ENCODE data around the gene PTPN12. TPM values are rescaled to one million over a fixed set of nuclear protein-coding genes. Genes with fewer than 3 reads are reported as not detected.

PTPN12 gene
- total and polyA plus RNA-seq, 8 donors: 8.4 to 147 (median 38.6) TPM

DNA sequence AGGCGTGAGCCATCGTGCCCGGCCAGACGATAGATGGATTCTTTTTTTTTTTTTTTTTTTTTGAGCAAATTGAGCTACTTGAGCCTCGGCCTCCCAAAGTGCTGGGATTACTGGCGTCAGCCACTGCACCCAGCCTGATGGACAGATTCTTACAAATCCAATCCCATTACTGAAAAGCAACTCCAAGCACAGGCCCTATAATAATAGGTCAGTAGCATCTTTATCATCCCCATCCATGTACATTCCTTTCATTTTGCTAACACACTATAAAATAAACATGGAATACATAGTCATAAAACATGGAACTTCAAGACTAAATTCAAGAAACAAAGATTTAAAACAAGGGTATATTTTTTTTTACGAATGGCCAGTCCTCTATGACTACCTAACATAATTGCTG is 143.2 kb downstream of the PTPN12 start:
- intact Hi-C loops (cut with DNase I; ENCODE audit: low total_unique reads): no loop called here
- H3K27me3 ChIP-seq: no peaks in the 10 kb centered on the region
- DNase-seq: no peak
- peak overlapping the region; percentile 76 to 85 (median 82) for H3K27ac ChIP-seq
- 84 to 94% (median 90%) methylated on average over 4 to 7 of the region's 7 CpGs for WGBS, 5 donors
- peaks cover 0 to 26% (median 18%) of the 10 kb centered on the region in 4 donors for H3K36me3 ChIP-seq
- peak overlapping the region in 1 of 4 donors; percentile 7 for H3K4me3 ChIP-seq
- no peaks in the 10 kb centered on the region for H3K9me3 ChIP-seq
- TF ChIP-seq POLR2A (IDR thresholded peaks at IDR 0.05) (no peak), EP300 (IDR thresholded peaks at IDR 0.05) (no peak), POLR2AphosphoS5 (IDR thresholded peaks at IDR 0.05) (no peak)
- TF ChIP-seq, protein P1, sequence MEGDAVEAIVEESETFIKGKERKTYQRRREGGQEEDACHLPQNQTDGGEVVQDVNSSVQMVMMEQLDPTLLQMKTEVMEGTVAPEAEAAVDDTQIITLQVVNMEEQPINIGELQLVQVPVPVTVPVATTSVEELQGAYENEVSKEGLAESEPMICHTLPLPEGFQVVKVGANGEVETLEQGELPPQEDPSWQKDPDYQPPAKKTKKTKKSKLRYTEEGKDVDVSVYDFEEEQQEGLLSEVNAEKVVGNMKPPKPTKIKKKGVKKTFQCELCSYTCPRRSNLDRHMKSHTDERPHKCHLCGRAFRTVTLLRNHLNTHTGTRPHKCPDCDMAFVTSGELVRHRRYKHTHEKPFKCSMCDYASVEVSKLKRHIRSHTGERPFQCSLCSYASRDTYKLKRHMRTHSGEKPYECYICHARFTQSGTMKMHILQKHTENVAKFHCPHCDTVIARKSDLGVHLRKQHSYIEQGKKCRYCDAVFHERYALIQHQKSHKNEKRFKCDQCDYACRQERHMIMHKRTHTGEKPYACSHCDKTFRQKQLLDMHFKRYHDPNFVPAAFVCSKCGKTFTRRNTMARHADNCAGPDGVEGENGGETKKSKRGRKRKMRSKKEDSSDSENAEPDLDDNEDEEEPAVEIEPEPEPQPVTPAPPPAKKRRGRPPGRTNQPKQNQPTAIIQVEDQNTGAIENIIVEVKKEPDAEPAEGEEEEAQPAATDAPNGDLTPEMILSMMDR (IDR thresholded peaks at IDR 0.05): no peak
- H3K4me1 ChIP-seq: peaks cover 15 to 50% (median 23%) of the 10 kb centered on the region in 4 donors

DNA sequence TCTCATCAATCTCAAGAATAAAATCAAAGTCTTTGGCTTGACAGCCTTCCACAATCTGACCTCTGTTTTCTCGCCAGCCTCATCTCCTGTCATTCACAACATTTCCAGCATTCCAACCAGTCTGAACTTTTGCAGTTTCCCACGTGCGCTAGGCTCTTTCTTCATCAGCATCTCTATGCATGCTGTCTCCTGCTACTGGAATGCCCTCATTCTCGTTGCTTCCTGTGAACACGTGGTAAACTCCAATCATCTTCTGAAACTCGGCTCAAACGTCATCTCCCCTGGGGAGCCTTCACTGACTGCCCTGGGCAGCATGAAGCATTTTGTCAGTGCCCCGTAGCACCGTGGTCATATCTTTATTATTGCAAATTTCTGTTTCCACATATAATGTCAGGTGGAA is 146.9 kb downstream of the PTPN12 start:
- Histone ChIP-seq H3K27me3 (no peaks in the 10 kb centered on the region), H3K9me3 (no peaks in the 10 kb centered on the region), H3K4me3 (no peak overlapping the region), H3K27ac (peak overlapping the region; percentile 44 to 80 (median 71)), H3K4me1 (peaks cover 42 to 80% (median 53%) of the 10 kb centered on the region in 4 donors), H3K36me3 (peaks cover 0 to 26% (median 18%) of the 10 kb centered on the region in 4 donors)
- 38 to 51% (median 46%) methylated on average over 9 of the region's 9 CpGs for WGBS, 5 donors
- intact Hi-C loops (cut with DNase I; ENCODE audit: low total_unique reads): no loop called here
- TF ChIP-seq POLR2AphosphoS5 (IDR thresholded peaks at IDR 0.05) (no peak), EP300 (IDR thresholded peaks at IDR 0.05) (no peak), POLR2A (IDR thresholded peaks at IDR 0.05) (no peak)
- TF ChIP-seq, protein P1 (IDR thresholded peaks at IDR 0.05): no peak
- peak in 1 of 2 donors; percentile 56 for DNase-seq

DNA sequence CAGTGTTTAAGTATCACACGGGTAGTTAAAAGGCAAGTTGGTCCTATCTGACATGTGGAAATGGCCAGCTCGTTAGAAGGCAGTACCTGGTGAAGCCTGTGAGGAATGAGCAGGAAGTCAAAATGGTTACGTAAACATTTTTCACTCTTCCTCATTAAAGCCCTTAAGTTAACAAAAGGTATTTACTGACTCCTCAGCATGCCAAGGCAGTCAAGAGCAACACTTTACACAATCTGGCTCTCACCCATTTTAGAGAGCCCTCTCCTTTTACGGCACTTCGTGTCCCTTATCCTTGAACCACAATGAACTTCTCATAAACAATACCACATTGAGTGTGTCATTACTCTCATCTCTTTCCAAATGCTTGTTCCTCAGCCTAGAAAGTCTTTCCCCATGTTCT is 148.1 kb downstream of the PTPN12 start:
- TF ChIP-seq, protein P1 (IDR thresholded peaks at IDR 0.05): peak in 1 of 7 experiments; percentile 15
- no peak for TF ChIP-seq EP300 (IDR thresholded peaks at IDR 0.05)
- peak in 2 of 3 donors; percentile 59 to 87 for TF ChIP-seq POLR2AphosphoS5 (IDR thresholded peaks at IDR 0.05)
- WGBS, 5 donors: 13 to 29% (median 22%) methylated on average over 5 of the region's 5 CpGs
- H3K36me3 ChIP-seq: peaks cover 0 to 33% (median 20%) of the 10 kb centered on the region in 4 donors
- intact Hi-C loops (cut with DNase I; ENCODE audit: low total_unique reads): no loop called here
- H3K4me1 ChIP-seq: peaks cover 47 to 81% (median 57%) of the 10 kb centered on the region in 4 donors
- peak overlapping the region; percentile 44 to 80 (median 71) for H3K27ac ChIP-seq
- no peak overlapping the region for H3K4me3 ChIP-seq
- no peaks in the 10 kb centered on the region for H3K9me3 ChIP-seq
- peak; percentile 40 to 78 for DNase-seq
- H3K27me3 ChIP-seq: no peaks in the 10 kb centered on the region

DNA sequence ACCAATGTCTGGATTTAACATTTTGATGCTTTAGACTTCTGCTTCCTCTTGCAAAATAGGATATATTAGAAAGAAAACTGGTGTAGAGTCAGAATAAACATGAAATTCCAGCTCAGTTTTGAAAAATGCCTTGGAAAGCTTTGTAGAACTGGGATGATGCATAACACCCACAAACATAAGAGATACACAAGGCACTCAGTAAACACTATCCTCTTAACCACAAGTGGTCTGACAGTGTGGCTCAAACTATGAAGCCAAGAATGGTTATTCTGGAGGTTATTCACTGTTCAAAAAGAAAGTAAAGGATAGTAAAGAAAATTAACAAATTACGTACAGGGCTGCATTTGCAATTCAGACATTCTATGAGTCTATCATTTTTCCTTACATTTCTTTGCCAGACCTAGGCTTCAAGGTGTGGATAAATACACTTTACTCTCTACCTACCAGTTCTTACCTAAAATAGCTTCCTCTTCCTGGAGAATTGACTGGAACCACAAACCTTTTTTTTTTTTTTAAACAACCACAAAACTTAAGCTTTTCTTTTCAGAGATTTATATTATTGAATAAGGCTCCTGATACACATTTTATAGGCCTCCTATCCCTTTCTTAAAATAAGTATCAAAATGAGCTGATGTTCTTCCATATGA is 150.1 kb downstream of the PTPN12 start:
- Histone ChIP-seq H3K4me3 (peak overlapping the region in 1 of 4 donors; percentile 6), H3K27me3 (no peaks in the 10 kb centered on the region), H3K36me3 (peaks cover 0 to 29% (median 18%) of the 10 kb centered on the region in 4 donors), H3K27ac (peak overlapping the region in 4 of 5 donors; percentile 53 to 71 (median 68)), H3K4me1 (peaks cover 57 to 86% (median 61%) of the 10 kb centered on the region in 4 donors), H3K9me3 (no peaks in the 10 kb centered on the region)
- 49 to 69% (median 67%) methylated on average over 1 of the region's 1 CpG for WGBS, 5 donors
- DNase-seq: no peak
- TF ChIP-seq POLR2AphosphoS5 (IDR thresholded peaks at IDR 0.05) (peak in 1 of 3 donors; percentile 42), EP300 (IDR thresholded peaks at IDR 0.05) (no peak)
- TF ChIP-seq, protein P1 (IDR thresholded peaks at IDR 0.05): no peak
- intact Hi-C loops (cut with DNase I; ENCODE audit: low total_unique reads): no loop called here

Data from stomach (tissue), 9 donors.